Cerebellar nuclear complex (tissue), 1 donor: Measurements from ENCODE around the gene PCDH15.
"Not testable (repeated sequence)": the region's sequence is repeated elsewhere in the genome, so short reads cannot be mapped to it uniquely, and the experiment has no call there.

Source experiments
- DNase-seq, 2 experiments: peaks; one replicate each; lab custom pipeline; 2025; lab: John Stamatoyannopoulos, UW

Gene PCDH15

GRCh38 chr10:54554028-54554427 lies 247.0 kb downstream of the PCDH15 start:
- DNase-seq: no peak

- DNase-seq: no peak
Measured at GRCh38 chr10:54550016-54550415, 251.0 kb downstream of the PCDH15 start.

DNA sequence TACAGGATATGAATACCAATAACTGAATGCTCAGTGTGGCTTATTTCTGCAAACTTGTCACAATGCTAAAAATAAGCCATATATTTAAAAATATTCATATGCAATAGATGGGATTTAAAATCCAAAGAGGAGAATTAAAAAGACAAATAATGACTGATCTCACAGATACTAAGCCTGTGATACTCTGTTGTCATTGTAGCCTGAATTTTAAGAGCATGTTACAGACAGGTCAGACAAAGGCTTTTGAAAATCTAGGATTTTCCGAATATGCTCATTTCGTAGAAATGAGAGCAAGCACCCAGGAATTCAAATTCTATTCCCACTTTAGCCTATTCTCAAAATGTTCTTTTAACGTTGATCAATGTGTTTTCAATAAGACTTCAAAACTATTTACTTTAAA lies 269.7 kb downstream of the PCDH15 start:
- DNase-seq: no peak

DNA sequence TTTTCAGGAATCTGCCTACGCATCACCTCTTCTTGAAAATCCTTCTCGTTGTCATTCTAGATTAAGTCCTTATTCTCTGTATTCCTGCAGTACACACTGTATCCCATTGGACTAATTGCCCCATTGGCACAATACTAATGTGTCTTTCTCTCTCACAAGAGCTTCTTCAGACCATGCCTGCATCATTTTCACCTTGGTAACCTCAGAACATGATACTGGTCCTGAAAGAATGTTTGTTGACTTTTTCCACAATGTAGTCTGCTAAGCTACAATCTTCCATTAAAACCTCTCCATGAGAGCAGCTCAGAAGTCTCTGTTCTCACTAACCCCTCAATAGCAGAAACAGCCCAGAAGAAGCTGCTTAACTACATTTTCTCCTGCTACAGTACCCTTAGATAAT lies 270.7 kb downstream of the PCDH15 start:
- no peak for DNase-seq

DNA sequence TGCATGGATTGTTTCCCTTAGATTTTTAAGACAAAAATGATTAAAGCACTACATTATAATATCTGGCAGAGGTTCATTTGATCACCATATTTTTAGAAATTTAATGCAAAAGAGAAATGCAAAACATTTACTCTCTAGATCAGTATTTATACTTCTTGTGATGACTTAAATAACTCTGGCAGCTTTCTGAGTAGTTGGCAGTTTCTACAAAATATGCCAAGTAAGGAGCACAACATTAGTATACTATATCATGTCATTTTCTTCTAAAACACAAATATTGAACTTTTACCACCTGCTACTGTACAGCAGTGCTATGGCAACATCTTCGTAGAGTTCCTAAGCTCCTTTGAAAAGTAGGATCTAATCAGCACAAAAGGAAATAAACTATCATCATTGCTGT lies 275.2 kb downstream of the PCDH15 start:
- DNase-seq: no peak

DNA sequence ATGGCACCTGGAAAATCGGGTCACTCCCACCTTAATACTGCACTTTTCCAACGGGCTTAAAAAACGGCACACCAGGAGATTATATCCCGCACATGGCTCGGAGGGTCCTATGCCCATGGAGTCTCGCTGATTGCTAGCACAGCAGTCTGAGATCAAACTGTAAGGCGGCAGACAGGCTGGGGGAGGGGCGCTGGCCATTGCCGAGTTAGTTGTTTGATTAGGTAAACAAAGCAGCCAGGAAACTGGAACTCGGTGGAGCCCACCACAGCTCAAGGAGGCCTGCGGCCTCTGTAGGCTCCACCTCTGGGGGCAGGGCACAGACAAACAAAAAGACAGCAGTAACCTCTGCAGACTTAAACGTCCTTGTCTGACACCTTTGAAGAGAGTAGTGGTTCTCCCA lies 285.8 kb downstream of the PCDH15 start:
- not testable (repeated sequence) for DNase-seq

DNA sequence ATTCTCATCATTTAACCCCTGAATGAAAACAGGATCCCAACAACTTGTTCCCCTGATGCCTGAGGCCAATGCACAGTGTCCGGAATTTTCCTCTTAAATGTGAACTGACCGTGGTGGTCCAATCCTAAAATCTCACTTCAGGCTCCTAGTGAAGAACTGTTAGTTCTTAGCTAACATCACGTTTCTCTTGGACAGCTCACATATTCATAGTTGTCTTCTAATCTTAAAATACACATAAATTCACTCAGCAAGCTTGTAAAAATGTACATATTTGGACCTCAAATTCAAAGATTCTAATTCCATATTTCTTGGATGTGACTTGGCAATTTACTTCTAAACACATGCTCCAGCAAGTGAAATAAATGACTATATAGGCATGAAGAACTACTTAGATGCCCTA lies 297.2 kb downstream of the PCDH15 start:
- DNase-seq: no peak

DNA sequence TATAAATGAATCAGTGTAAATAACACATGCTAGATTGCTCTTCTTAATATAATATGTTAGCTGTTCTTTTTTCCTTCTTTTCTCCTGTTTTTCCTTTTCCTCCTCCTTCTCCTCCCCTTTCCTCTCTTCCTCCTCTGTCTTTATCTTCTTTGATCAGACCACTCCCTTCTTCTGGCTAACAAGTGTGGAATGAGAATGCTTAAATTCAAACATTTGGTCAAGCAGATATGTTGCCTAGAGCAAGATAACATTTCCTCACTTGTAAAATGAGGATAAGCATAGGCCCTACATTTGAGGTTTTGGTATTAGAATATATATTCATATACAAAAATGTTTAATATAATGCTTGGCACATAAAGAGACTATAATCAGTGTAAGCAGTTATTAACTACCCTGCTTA lies 299.1 kb downstream of the PCDH15 start:
- no peak for DNase-seq

DNA sequence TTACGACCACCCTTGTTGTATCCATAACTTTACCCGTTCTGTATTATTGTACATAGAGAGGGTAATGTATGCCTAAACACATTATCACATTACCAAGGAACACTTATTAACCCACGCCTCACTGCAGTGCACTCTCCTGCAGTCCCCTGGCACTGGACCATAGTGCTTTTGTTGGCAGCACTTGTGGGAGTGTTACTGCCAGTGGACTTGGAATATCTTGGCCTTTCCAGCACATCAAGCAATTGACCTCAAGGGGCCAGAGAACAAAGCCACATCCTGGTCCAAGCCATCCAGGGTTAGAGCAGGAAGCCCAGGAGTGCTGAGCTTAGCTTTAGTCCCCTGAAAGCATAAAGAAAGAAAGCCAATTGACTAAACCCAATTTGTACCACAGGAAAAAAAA lies 304.2 kb downstream of the PCDH15 start:
- no peak for DNase-seq

DNA sequence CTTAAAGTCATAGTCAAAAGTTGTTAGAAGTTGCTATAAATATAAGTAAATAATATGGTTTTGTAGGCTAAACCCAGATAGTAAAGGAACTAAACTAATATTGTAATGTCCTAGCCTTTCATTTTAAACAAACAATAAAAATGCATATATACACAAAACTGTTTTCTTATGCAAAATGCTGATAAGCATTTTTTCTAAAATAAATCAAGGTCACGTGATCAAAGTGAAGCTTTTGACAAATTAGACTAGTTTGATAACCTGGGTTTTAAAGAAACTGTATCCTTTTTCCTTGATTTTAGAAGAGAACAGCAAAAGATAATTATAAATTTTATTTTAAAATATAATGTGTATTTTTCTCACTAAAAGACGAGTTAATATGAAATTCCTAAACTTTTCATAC lies 313.3 kb downstream of the PCDH15 start:
- no peak for DNase-seq

GRCh38 chr10:54485971-54486370 lies 315.1 kb downstream of the PCDH15 start:
- DNase-seq: no peak

DNA sequence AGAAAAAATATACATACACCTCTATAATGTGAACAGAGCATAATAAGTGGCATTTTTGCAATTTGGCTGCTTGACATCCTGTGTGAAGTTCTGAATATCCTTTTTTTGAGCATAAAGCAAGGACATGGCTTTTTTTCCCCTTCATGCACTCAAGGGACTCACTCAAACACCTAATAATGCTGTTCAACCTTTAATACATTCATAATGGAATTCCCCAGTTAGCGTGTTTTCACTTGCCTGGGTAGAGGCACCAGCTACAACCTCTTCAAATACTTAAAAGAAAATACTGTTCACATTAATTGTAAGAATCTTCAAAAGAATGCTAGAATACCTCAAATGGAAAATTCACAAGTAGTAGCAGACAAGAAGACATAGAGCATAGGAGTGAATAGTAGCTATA lies 316.8 kb downstream of the PCDH15 start:
- DNase-seq: no peak

DNA sequence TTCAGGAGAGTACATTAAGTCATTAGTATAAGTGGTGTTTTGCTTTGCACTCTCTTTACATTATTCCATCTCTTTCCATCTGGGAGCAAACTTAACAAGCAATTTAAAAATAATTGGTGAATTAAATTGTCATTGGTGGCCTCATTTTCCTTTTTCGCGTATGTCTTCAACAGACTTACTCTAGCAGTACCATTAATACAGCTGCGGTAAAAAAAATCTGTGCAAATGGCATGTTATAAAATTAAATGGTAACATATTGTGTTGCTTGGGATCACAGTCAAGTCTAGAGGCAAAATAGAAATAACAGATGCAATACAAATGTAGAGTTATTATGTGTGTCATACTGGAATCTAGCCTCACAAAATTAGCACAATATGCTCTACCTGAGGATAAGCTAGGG lies 322.4 kb downstream of the PCDH15 start:
- no peak for DNase-seq

DNA sequence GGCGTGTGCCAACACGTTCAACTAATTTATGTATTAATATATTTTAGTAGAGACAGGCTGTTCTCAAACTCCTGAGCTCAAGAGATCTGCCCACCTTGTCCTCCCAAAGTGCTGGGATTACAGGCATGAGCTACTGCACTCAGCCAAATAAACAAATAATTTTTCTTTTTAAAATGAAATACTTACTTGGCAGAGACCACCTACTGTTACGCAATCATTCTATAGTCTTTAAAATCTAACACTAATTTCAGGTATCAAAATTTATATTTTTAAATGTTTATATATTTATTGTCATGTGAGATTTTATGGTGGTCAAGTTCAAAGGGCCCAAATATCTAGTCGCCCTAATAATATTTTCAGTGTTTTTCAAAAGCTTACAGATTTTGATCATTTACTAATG lies 323.3 kb downstream of the PCDH15 start:
- DNase-seq: no peak

DNA sequence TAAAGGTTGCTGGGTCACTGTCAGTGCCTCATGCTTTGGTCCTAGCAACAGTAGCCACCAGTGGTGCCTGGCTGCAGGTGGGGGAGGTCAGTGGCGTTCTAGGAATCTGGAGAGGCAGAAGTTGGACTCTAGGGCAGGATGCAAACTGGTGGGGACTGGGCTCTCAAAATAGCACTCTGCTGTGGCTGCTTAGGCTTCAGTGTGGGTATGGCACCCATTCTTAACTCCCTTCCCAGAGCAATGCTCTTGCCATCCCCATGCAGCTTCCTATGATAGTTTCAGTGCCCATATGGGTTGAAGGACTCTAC lies 330.8 kb downstream of the PCDH15 start:
- no peak for DNase-seq

DNA sequence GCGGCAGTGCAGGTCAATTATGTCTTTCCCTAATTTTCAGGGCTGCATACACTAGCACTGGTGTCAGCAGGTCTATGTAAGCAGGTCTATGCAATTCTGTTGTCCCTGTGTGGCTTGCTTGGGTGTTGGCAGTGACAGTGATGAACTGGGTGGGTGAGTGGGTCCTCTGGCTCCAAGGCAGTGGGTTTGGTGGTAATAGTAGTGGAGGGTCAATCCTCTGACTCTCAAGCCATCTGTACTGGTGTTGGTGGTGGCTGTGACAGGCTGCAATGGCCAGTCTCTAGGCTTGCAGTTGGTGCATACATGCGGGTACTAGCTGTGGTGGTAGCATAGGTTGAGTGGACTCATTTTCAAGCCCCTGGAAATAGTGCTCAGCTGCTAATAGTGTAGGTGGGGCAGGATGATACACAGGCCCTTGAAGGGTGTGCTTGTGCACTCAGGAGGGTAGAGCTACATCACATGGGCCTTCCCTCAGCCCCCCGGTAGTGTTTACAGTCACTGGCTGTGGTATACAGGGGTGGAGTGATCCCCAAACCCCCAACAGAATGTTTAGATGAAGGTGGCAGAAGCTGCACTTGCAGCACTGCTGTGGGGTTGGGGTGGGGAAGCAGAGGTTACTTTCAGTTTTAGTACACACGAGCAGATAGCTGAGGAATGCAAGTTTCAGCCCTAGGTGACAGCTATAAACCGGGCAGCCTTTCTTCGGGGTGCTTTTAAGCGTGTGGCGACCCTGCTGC lies 331.3 kb downstream of the PCDH15 start:
- no peak for DNase-seq

DNA sequence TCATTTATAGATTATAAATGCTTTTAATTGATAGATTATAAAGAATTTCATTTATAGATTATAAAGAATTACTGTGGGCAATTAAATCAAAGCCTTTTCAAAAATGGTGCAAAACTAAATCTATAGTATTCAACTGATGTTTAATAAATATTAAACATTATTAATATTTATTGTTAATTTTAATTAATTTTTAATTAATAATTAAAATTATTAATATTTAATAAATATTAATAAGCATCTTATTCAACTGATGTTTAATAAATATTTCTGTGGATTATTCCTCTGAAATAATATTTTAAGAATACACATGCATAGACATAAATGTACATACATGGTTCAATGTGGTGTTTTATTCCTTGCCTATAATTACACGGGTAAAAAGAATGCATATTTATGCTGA lies 346.8 kb downstream of the PCDH15 start:
- no peak for DNase-seq

GRCh38 chr10:54449056-54449455 lies 352.0 kb downstream of the PCDH15 start:
- DNase-seq: no peak

- no peak for DNase-seq
Measured at GRCh38 chr10:54444170-54444569, 356.9 kb downstream of the PCDH15 start.

GRCh38 chr10:54441275-54441674 lies 359.8 kb downstream of the PCDH15 start:
- no peak for DNase-seq

DNA sequence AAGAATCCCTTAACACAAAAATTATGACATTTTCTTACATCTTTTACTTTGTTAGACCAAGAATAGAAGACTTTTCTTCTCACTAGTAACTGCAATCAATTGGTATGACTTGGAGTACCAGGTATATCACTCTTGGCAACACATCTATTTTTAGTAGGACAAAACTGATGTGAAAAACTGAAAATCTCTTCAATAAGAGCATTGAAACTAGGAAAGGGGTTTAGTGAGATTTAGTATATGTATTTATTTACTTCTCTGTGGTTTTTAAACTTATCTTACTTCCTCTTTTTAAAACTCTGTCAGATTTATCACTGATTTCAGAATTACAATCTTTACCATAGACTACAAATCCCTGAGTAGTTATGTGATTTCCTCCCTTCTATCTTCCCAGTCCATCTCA lies 366.2 kb downstream of the PCDH15 start:
- no peak for DNase-seq

- no peak for DNase-seq
Measured at GRCh38 chr10:54415483-54415882, 385.5 kb downstream of the PCDH15 start.

DNA sequence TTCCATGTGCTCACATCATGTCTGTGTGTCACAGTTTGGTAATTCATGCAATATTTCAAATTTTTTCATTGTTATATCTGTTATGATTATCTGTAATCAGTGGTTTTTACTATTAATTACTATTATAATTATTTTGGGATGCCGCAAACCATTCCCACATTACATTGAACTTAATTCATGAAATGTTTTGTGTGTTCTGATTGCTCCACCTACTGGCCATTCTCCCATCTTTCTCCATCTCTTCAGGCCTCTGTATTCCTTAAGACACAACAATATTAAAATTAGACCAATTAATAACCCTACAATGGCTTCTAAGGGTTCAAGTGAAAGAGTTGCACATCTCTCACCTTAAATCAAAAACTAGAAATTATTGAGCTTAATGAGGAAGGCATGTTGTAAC lies 398.5 kb downstream of the PCDH15 start:
- no peak for DNase-seq

DNA sequence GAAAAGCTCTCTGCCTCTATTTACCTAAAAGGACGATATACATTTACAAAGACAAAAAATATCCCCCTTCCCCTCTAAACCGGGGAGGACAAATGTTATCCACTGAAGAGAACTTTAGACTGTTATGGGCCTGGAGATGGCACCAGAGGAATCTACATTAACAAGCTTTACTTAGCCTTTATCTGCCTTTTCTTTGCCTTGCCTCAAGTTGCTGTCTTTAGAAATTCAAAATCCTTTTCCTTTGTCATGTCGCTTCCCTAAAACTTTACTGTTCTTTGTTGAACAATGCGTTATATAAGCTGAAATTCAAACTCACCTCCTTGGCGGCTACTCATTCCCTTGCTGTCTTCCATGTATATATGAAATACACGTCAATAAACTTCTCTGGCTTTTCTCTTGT lies 405.0 kb downstream of the PCDH15 start:
- no peak for DNase-seq

GRCh38 chr10:54394598-54394997 lies 406.4 kb downstream of the PCDH15 start:
- DNase-seq: not testable (repeated sequence)
